ENCODE data around the gene DOCK1.

DNA sequence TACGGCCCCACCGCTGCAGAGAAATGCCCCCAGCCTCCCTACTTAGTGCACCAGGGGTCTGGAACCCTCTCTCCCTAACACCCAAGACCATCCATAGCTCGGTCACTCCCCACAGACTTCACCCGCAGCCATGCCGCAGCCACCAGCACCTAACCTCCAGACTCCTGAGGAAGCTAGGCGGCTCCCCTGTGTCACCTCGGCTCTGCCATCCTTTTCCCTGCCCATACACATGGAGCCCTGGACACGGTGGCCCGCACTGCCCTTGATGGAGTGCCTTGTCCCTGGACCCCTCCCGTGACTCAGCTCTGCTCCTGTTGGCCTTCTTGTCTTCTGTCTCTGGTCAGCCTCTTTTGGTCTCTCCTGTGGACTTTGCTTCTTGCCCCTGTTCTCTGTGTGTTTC lies 183.7 kb downstream of the DOCK1 start:
- TF ChIP-seq, protein P1, sequence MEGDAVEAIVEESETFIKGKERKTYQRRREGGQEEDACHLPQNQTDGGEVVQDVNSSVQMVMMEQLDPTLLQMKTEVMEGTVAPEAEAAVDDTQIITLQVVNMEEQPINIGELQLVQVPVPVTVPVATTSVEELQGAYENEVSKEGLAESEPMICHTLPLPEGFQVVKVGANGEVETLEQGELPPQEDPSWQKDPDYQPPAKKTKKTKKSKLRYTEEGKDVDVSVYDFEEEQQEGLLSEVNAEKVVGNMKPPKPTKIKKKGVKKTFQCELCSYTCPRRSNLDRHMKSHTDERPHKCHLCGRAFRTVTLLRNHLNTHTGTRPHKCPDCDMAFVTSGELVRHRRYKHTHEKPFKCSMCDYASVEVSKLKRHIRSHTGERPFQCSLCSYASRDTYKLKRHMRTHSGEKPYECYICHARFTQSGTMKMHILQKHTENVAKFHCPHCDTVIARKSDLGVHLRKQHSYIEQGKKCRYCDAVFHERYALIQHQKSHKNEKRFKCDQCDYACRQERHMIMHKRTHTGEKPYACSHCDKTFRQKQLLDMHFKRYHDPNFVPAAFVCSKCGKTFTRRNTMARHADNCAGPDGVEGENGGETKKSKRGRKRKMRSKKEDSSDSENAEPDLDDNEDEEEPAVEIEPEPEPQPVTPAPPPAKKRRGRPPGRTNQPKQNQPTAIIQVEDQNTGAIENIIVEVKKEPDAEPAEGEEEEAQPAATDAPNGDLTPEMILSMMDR (IDR thresholded peaks at IDR 0.05): no peak
- TF ChIP-seq SMC3 (IDR thresholded peaks at IDR 0.05; ENCODE audit: low read depth, low read length) (no peak), EP300 (IDR thresholded peaks at IDR 0.05; ENCODE audit: borderline replicate concordance in 1 of 2, low read depth in 1 of 2, low read length in 1 of 2) (no peak), SIN3A (IDR thresholded peaks at IDR 0.05; ENCODE audit: borderline replicate concordance, low read depth, low read length) (no peak)
- TF ChIP-seq, protein P2, sequence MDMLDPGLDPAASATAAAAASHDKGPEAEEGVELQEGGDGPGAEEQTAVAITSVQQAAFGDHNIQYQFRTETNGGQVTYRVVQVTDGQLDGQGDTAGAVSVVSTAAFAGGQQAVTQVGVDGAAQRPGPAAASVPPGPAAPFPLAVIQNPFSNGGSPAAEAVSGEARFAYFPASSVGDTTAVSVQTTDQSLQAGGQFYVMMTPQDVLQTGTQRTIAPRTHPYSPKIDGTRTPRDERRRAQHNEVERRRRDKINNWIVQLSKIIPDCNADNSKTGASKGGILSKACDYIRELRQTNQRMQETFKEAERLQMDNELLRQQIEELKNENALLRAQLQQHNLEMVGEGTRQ (IDR thresholded peaks at IDR 0.05; ENCODE audit: borderline replicate concordance, low read depth, low read length): no peak
- TF ChIP-seq, protein P3, sequence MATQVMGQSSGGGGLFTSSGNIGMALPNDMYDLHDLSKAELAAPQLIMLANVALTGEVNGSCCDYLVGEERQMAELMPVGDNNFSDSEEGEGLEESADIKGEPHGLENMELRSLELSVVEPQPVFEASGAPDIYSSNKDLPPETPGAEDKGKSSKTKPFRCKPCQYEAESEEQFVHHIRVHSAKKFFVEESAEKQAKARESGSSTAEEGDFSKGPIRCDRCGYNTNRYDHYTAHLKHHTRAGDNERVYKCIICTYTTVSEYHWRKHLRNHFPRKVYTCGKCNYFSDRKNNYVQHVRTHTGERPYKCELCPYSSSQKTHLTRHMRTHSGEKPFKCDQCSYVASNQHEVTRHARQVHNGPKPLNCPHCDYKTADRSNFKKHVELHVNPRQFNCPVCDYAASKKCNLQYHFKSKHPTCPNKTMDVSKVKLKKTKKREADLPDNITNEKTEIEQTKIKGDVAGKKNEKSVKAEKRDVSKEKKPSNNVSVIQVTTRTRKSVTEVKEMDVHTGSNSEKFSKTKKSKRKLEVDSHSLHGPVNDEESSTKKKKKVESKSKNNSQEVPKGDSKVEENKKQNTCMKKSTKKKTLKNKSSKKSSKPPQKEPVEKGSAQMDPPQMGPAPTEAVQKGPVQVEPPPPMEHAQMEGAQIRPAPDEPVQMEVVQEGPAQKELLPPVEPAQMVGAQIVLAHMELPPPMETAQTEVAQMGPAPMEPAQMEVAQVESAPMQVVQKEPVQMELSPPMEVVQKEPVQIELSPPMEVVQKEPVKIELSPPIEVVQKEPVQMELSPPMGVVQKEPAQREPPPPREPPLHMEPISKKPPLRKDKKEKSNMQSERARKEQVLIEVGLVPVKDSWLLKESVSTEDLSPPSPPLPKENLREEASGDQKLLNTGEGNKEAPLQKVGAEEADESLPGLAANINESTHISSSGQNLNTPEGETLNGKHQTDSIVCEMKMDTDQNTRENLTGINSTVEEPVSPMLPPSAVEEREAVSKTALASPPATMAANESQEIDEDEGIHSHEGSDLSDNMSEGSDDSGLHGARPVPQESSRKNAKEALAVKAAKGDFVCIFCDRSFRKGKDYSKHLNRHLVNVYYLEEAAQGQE (IDR thresholded peaks at IDR 0.05; ENCODE audit: low read depth, low read length): no peak

Measured in SK-N-SH (cell line).